ENCODE measurements around the gene CMSS1. TPM values are rescaled to one million over a fixed set of nuclear protein-coding genes. Genes with fewer than 3 reads are reported as not detected.

The CMSS1 gene
- total and polyA plus RNA-seq, 2 donors = 14.7 to 25.0 TPM

- WGBS = 83% methylated on average over 5 of the region's 5 CpGs
- DNase-seq (ENCODE audit: extremely low spot score) = no peak
- Histone ChIP-seq H3K4me1 (ENCODE audit: insufficient read depth) (no peaks in the 10 kb centered on the region), H3K4me3 (ENCODE audit: low read depth, low read length) (no peak overlapping the region), H3K36me3 (ENCODE audit: insufficient read depth) (no peaks in the 10 kb centered on the region), H3K27ac (ENCODE audit: low read depth) (no peak overlapping the region)
Observed at GRCh38 chr3:100124201-100124761, 306.6 kb downstream of the CMSS1 start.

GRCh38 chr3:100125161-100125938 lies 307.7 kb downstream of the CMSS1 start:
- no peak for DNase-seq (ENCODE audit: extremely low spot score)
- Histone ChIP-seq H3K27ac (ENCODE audit: low read depth) (no peak overlapping the region), H3K4me1 (ENCODE audit: insufficient read depth) (no peaks in the 10 kb centered on the region), H3K36me3 (ENCODE audit: insufficient read depth) (no peaks in the 10 kb centered on the region), H3K4me3 (ENCODE audit: low read depth, low read length) (no peak overlapping the region)
- WGBS = 84% methylated on average over 5 of the region's 5 CpGs

- WGBS = 67% methylated on average over 2 of the region's 2 CpGs
- DNase-seq (ENCODE audit: extremely low spot score) = no peak
- Histone ChIP-seq H3K36me3 (ENCODE audit: insufficient read depth) (no peaks in the 10 kb centered on the region), H3K4me1 (ENCODE audit: insufficient read depth) (no peaks in the 10 kb centered on the region), H3K27ac (ENCODE audit: low read depth) (no peak overlapping the region), H3K4me3 (ENCODE audit: low read depth, low read length) (no peak overlapping the region)
Observed at GRCh38 chr3:100127792-100128191, 310.1 kb downstream of the CMSS1 start.

GRCh38 chr3:100128565-100128964 lies 310.9 kb downstream of the CMSS1 start:
- no peak for DNase-seq (ENCODE audit: extremely low spot score)
- WGBS = 84% methylated on average over 5 of the region's 5 CpGs
- no peak overlapping the region for H3K4me3 ChIP-seq (ENCODE audit: low read depth, low read length)
- no peaks in the 10 kb centered on the region for H3K4me1 ChIP-seq (ENCODE audit: insufficient read depth)
- H3K36me3 ChIP-seq (ENCODE audit: insufficient read depth) = no peaks in the 10 kb centered on the region
- H3K27ac ChIP-seq (ENCODE audit: low read depth) = no peak overlapping the region

- Histone ChIP-seq H3K36me3 (ENCODE audit: insufficient read depth) (no peaks in the 10 kb centered on the region), H3K4me1 (ENCODE audit: insufficient read depth) (no peaks in the 10 kb centered on the region), H3K4me3 (ENCODE audit: low read depth, low read length) (no peak overlapping the region), H3K27ac (ENCODE audit: low read depth) (no peak overlapping the region)
- WGBS = 85% methylated on average over 1 of the region's 1 CpG
- DNase-seq (ENCODE audit: extremely low spot score) = no peak
Observed at GRCh38 chr3:100129941-100130340, 312.3 kb downstream of the CMSS1 start.

GRCh38 chr3:100131241-100131640 lies 313.6 kb downstream of the CMSS1 start:
- Histone ChIP-seq H3K36me3 (ENCODE audit: insufficient read depth) (no peaks in the 10 kb centered on the region), H3K4me3 (ENCODE audit: low read depth, low read length) (no peak overlapping the region), H3K4me1 (ENCODE audit: insufficient read depth) (no peaks in the 10 kb centered on the region), H3K27ac (ENCODE audit: low read depth) (no peak overlapping the region)
- 83% methylated on average over 6 of the region's 6 CpGs for WGBS
- DNase-seq (ENCODE audit: extremely low spot score) = no peak

GRCh38 chr3:100136921-100137320 lies 319.3 kb downstream of the CMSS1 start:
- no peaks in the 10 kb centered on the region for H3K4me1 ChIP-seq (ENCODE audit: insufficient read depth)
- no peak overlapping the region for H3K4me3 ChIP-seq (ENCODE audit: low read depth, low read length)
- DNase-seq (ENCODE audit: extremely low spot score) = no peak
- 87% methylated on average over 1 of the region's 1 CpG for WGBS
- no peak overlapping the region for H3K27ac ChIP-seq (ENCODE audit: low read depth)
- H3K36me3 ChIP-seq (ENCODE audit: insufficient read depth) = peaks cover 1% of the 10 kb centered on the region

GRCh38 chr3:100140976-100141375 lies 323.3 kb downstream of the CMSS1 start:
- Histone ChIP-seq H3K4me1 (ENCODE audit: insufficient read depth) (no peaks in the 10 kb centered on the region), H3K4me3 (ENCODE audit: low read depth, low read length) (no peak overlapping the region), H3K36me3 (ENCODE audit: insufficient read depth) (peaks cover 1% of the 10 kb centered on the region), H3K27ac (ENCODE audit: low read depth) (no peak overlapping the region)
- 99% methylated on average over 1 of the region's 1 CpG for WGBS
- no peak for DNase-seq (ENCODE audit: extremely low spot score)

- no peaks in the 10 kb centered on the region for H3K4me1 ChIP-seq (ENCODE audit: insufficient read depth)
- no peak overlapping the region for H3K27ac ChIP-seq (ENCODE audit: low read depth)
- peaks cover 1% of the 10 kb centered on the region for H3K36me3 ChIP-seq (ENCODE audit: insufficient read depth)
- no peak for DNase-seq (ENCODE audit: extremely low spot score)
- WGBS = 89% methylated on average over 1 of the region's 1 CpG
- H3K4me3 ChIP-seq (ENCODE audit: low read depth, low read length) = no peak overlapping the region
Observed at GRCh38 chr3:100141586-100141985, 323.9 kb downstream of the CMSS1 start.

- Histone ChIP-seq H3K4me3 (ENCODE audit: low read depth, low read length) (no peak overlapping the region), H3K36me3 (ENCODE audit: insufficient read depth) (peaks cover 1% of the 10 kb centered on the region), H3K27ac (ENCODE audit: low read depth) (no peak overlapping the region), H3K4me1 (ENCODE audit: insufficient read depth) (no peaks in the 10 kb centered on the region)
- 94% methylated on average over 1 of the region's 1 CpG for WGBS
- DNase-seq (ENCODE audit: extremely low spot score) = no peak
Observed at GRCh38 chr3:100144255-100144866, 326.7 kb downstream of the CMSS1 start.

GRCh38 chr3:100149130-100149529 lies 331.5 kb downstream of the CMSS1 start:
- no peak for DNase-seq (ENCODE audit: extremely low spot score)
- Histone ChIP-seq H3K27ac (ENCODE audit: low read depth) (no peak overlapping the region), H3K4me3 (ENCODE audit: low read depth, low read length) (no peak overlapping the region), H3K36me3 (ENCODE audit: insufficient read depth) (no peaks in the 10 kb centered on the region), H3K4me1 (ENCODE audit: insufficient read depth) (no peaks in the 10 kb centered on the region)
- 89% methylated on average over 2 of the region's 2 CpGs for WGBS

GRCh38 chr3:100149713-100150415 lies 332.2 kb downstream of the CMSS1 start:
- WGBS = 92% methylated on average over 6 of the region's 6 CpGs
- DNase-seq (ENCODE audit: extremely low spot score) = no peak
- H3K27ac ChIP-seq (ENCODE audit: low read depth) = no peak overlapping the region
- H3K4me3 ChIP-seq (ENCODE audit: low read depth, low read length) = no peak overlapping the region
- no peaks in the 10 kb centered on the region for H3K4me1 ChIP-seq (ENCODE audit: insufficient read depth)
- no peaks in the 10 kb centered on the region for H3K36me3 ChIP-seq (ENCODE audit: insufficient read depth)

GRCh38 chr3:100150473-100150872 lies 332.8 kb downstream of the CMSS1 start:
- DNase-seq (ENCODE audit: extremely low spot score) = no peak
- WGBS = 34% methylated on average over 1 of the region's 1 CpG

More at GRCh38 chr3:100150473-100150872, 332.8 kb downstream of the CMSS1 start:
- Histone ChIP-seq H3K4me3 (ENCODE audit: low read depth, low read length) (no peak overlapping the region), H3K4me1 (ENCODE audit: insufficient read depth) (no peaks in the 10 kb centered on the region), H3K27ac (ENCODE audit: low read depth) (no peak overlapping the region), H3K36me3 (ENCODE audit: insufficient read depth) (no peaks in the 10 kb centered on the region)

Data from urinary bladder (tissue), 4 donors.